GM21786 (cell line): Measurements from ENCODE around the gene SH2D3C.
"Not testable (repeated sequence)": the region's sequence is repeated elsewhere in the genome, so short reads cannot be mapped to it uniquely, and the experiment has no call there.

Source experiments
- ATAC-seq: cut with Tn5 transposase; IDR thresholded peaks from one replicate; pipeline ENCODE4 v1.9.1; 2021; ENCODE audit not compliant: unreplicated experiment

The SH2D3C gene

GRCh38 chr9:127769101-127769500 is 9.4 kb downstream of the SH2D3C start:
- no peak for ATAC-seq

DNA sequence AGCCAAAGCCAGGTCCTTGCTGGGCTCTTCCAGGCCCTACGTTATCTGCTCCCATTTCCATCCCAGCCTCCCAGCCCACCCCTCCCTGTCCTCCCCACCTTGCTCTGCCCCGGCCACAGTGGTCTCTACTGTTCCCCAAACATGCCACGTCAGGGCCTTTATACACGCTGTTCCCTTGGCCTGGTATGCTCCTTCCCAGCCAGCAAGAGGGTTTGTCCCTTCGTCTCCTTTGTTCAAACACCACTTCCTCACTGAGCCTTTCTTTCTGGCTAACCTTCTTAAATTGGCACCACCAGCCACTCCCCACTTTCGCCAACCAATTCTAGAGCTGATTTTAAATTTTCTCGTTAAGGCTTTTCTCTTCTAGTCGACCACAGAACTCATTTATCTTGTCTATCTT is 9.8 kb downstream of the SH2D3C start:
- ATAC-seq: no peak

DNA sequence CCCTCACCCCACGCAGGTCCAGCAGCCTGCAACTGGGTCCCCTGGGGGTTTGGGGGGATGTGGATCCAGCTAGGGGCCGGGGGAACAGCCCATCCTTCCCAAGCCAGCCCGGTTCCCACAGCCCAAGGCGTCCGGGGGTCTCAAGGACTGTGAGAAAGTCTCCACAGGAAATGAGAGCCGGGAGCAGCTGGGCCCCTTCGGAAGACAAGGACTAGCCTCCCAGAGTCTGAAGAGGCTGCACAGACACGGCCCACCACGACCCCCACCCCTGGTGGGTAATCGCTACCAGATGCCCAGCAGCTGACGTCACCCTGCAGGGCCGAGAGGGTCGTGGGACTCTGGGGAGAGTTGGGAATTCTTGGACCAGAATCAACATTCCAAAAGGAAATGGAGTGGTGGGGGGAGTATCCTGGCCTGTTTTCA is 10.5 kb downstream of the SH2D3C start:
- no peak for ATAC-seq

GRCh38 chr9:127767410-127767809 is 11.1 kb downstream of the SH2D3C start:
- no peak for ATAC-seq

GRCh38 chr9:127765418-127765817 is 13.0 kb downstream of the SH2D3C start:
- no peak for ATAC-seq

DNA sequence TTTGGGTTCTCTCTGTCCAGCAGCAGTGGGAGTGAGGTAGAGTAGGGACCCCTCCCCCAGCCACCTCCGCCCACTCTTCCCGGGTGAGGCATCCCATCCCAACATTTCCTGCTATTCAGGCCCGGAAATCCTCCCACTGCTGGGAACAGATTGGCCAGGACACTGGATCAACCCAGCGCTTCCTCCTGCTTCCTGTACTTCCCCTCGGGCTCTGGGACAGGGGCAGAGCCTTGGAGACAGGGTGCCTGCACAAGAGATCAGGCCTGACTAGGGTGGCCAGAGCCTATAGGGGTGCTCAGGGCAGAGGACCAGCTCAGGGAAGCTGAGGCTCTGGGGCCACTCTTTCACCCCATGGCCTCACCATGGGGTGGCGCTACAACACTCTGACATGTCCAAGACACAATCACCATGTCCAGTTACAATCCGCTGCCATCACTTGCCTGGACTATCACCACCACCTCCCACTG is 14.5 kb downstream of the SH2D3C start:
- ATAC-seq: no peak

- ATAC-seq: no peak
Measured at GRCh38 chr9:127762111-127762676, 16.3 kb downstream of the SH2D3C start.

- no peak for ATAC-seq
Measured at GRCh38 chr9:127761491-127761956, 16.9 kb downstream of the SH2D3C start.

DNA sequence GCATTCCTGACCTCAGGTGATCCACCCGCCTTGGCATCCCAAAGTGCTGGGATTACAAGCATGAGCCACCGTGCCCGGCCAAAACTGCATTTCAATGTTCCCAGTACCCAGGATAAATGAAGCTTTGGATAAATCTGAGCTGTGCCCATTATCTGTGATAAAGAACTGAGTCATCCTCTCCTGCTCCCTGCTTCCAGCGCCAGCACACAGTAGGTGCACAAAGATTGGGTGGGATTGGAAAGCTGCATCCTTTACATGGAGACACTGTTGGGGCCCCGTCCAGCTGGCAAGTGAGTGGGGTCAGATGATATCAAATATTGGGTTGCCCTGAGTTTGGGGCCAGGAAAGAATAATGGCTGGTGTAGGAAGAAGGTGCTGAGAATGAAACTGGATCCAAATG is 17.4 kb downstream of the SH2D3C start:
- no peak for ATAC-seq

DNA sequence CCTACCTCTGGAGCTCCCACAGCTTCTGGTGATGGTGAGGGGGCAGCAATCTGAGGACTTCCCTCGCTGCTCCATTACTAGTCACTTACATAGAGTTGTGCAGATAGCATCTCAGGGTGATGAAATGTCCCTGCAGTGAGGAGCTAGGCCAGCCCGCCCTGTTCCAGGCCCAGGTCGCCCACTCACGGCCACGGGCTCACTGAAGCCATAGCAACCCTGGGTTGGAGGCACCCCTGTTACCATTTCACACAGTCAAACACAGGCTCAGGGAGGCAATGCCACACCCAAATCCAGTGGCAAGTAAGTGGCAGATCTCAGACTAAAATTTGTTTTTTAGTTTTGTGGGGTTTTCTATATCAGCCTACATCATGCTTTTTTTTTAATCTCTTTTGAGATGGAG is 19.6 kb downstream of the SH2D3C start:
- ATAC-seq: no peak

DNA sequence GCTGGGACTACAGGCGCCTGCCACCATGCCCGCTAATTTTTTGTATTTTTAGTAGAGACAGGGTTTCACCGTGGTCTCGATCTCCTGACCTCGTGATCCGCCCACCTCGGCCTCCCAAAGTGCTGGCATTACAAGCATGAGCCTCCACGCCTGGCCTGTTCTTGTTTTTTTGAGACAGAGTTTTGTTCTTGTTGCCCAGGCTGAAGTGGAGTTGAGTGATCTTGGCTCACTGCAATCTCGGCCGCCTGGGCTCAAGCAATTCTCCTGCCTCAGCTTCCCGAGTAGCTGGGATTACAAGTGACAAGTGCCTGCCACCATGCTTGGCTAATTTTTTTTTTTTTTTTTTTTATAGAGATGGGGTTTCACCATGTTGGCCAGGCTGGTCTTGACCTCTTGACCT is 21.7 kb downstream of the SH2D3C start:
- not testable (repeated sequence) for ATAC-seq

- ATAC-seq: no peak
Measured at GRCh38 chr9:127756233-127756632, 22.2 kb downstream of the SH2D3C start.

- no peak for ATAC-seq
Measured at GRCh38 chr9:127755061-127756060, 23.1 kb downstream of the SH2D3C start.

DNA sequence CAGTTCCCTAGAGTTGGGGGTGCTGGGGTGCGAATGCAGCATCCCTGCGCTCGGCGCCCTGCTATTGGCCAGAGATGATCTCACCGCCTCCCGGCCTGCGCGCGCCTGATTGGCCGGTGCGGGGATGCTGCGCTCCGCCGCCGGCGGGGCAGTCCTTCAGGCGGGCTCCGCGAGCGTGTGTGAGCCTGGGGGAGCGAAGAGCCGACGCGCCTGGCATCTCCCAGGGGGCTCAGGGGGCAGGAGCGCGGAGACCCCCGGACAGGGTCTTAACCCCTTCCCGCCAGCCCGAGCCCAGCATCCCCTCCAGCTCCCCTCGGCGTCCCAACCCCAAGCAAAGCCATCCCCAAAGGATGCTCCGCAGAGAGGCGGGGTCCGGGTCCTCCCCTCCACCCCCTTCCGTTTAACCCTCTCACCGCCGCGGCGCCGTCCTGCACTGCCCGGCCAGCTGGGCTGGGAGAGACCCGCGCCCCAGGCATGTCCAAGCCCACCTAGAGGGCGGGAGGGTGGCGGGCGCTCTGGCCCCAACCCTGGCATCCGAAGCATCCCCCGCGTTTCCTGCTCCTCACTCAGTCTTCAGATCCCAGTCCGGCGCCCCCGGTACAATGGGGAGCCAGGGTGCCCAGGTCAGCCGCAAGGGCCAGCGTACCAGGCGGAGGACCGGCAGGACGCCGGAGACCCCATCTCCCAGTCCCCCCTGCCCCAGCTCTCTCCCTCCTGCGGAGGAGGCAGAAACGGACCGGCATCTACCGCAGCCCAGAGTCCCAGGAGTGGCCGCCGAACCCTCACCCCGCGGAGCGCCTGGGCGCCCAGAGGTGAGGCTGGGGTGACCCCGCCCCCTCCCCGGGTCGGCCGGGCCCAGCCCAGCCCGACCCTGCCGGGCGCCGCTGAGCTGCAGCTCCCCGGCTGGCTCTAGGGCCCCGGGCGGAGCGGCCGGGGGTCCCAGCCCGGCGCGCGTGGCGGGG is 24.1 kb downstream of the SH2D3C start:
- no peak for ATAC-seq

- no peak for ATAC-seq
Measured at GRCh38 chr9:127753622-127754021, 24.8 kb downstream of the SH2D3C start.

DNA sequence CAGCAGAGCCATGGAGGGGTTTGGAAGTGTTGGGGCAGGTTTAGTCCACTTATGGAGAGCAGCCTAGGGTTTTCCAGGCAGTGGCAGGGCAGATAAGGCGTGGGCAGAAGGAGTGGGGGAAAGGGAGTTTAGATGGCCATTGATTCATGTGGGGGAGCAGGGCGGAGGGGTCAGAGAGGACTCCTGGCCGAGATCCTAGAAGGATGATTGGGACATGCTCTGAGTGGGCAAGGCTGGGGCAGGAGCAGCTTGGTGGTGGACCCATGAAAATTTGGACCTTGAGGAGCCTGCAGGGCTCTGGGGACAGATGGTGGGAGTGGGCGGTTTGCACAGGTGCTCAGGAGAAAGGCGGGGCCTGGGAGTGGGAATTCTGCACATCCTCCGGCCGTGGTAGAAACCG is 25.3 kb downstream of the SH2D3C start:
- ATAC-seq: no peak

GRCh38 chr9:127751269-127752054 is 27.0 kb downstream of the SH2D3C start:
- no peak for ATAC-seq

DNA sequence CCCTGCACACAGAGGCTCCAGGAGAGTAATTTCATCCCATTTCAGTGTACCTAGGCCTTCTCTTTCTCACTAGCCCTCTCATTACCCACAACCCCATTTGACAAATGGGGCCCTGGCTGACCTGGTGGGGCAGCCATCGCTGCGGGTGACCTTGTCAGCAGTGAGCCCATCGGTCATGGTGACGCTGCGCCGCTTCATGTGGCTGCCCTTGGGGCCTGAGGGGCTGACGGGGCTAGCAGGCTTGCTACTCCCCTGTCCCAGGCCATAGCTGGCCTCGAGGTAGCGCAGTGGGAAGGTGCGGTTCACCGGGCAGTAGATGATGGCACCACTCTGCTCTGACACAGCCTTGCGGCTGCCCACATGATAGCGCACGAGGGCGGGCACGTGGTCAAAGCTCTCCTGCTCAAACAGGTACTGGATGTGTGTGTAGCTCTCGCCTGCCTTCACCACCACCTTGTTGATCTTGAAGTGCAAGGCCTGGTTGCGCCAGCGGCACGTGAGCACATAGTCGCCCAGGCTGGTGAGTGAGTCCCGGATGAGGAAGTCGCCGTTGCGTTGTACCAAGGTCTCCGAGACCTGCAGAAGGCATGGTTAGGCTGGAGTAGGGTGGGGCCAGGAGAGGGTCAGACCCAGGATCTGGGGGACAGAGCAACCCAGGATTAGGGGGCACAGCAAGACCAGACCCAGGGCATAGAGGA is 29.2 kb downstream of the SH2D3C start:
- no peak for ATAC-seq

DNA sequence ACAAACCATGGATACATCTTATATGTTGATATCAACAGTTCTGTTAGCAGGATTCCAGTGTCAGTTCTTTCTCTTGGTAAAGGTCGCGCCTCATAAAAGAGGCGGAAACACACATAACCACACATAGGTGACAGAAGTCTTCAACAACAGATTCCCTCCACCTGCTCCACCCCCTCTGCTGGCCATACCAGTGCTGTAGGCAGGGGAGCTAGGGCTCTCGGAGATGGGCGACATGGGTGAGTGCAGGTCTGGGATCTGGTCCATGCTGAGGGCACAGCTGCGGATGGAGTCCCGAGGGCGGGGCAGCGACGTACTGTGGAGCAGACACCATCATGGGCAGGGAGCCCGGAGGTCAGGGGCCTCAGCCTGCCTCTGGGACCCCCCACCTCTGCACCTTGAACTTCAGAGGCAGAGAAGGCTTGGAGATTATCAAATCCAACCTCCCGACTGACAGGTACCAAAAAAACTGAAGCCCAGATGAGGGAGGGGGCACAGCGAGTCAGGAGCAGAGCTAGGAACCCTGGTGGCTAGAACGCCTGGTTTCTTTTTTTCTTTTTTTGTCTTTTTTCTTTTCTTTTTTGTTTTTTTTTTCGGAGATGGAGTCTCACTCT is 31.4 kb downstream of the SH2D3C start:
- ATAC-seq: no peak
